HEK293 (cell line): ENCODE measurements around the gene FLNA.
A peak's percentile ranks its signal among the peaks of the same experiment; 100 is the strongest.

ENCODE experiments used
- CTCF ChIA-PET: fragments of 350-600 bp; formaldehyde crosslinking; extraction: SDS; loops from one replicate; lab custom pipeline; 2021; ENCODE audit warnings: antibody characterized with exemption; lab: Yijun Ruan, JAX
- POLR2A ChIA-PET: fragments of 300-600 bp; formaldehyde crosslinking; extraction: SDS; loops from one replicate; lab custom pipeline; 2020; ENCODE audit warnings: antibody characterized with exemption, inconsistent platforms; lab: Yijun Ruan, JAX
- H3K27ac ChIP-seq: fragments of 200-500 bp; sonication (Bioruptor generic); 2 replicates; pipeline ENCODE4 v1.5.1; 2014; ENCODE audit warnings: low read depth, low read length, control low read depth, inconsistent platforms; ENCODE audit errors: extremely low read depth
- H3K36me3 ChIP-seq, 2 experiments: fragments of 200-500 bp in 1 of 2; sonication (Bioruptor generic) in 1 of 2; 1 replicate in 1 of 2; 2 replicates in 1 of 2; pipeline ENCODE4 v1.5.1; 2014 to 2017; ENCODE audit warnings: inconsistent platforms in 2 of 2, low read length in 2 of 2; ENCODE audit not compliant: control insufficient read depth in 2 of 2, insufficient read depth in 1 of 2
- H3K4me1 ChIP-seq: fragments of 200-500 bp; sonication (Bioruptor generic); 2 replicates; pipeline ENCODE4 v1.5.1; 2014; ENCODE audit warnings: mild to moderate bottlenecking, low read length, inconsistent platforms; ENCODE audit not compliant: control insufficient read depth, insufficient read depth
- H3K4me3 ChIP-seq: 2 replicates; pipeline ENCODE4 v1.5.1; 2011; ENCODE audit warnings: low read depth, mild to moderate bottlenecking, control low read depth, low read length, moderate library complexity
- H3K9me3 ChIP-seq: fragments of 200-500 bp; sonication (Bioruptor generic); 2 replicates; pipeline ENCODE4 v1.5.1; 2014; ENCODE audit warnings: low read depth, low read length, inconsistent platforms; ENCODE audit not compliant: control insufficient read depth, insufficient read depth
- GLIS1 ChIP-seq: fragments of 450-650 bp; formaldehyde crosslinking; IDR thresholded peaks from 2 replicates; pipeline ENCODE4 v1.5.1; 2016; ENCODE audit warnings: missing biosample characterization, missing genetic modification characterization
- KLF1 ChIP-seq: fragments of 450-650 bp; formaldehyde crosslinking; IDR thresholded peaks from 2 replicates; pipeline ENCODE4 v1.5.1; 2016; ENCODE audit warnings: missing biosample characterization, missing genetic modification characterization
- KLF10 ChIP-seq: fragments of 450-650 bp; IDR thresholded peaks from 2 replicates; pipeline ENCODE4 v1.5.1; 2018; ENCODE audit warnings: missing biosample characterization, mild to moderate bottlenecking, missing genetic modification characterization
- KLF16 ChIP-seq: fragments of 450-650 bp; formaldehyde crosslinking; IDR thresholded peaks from 2 replicates; pipeline ENCODE4 v1.5.1; 2017; ENCODE audit warnings: missing biosample characterization, missing genetic modification characterization
- REPIN1 ChIP-seq: fragments of 450-650 bp; formaldehyde crosslinking; IDR thresholded peaks from 2 replicates; pipeline ENCODE4 v1.5.1; 2017; ENCODE audit warnings: missing biosample characterization, missing genetic modification characterization, low read depth
- SCRT2 ChIP-seq: fragments of 450-650 bp; formaldehyde crosslinking; IDR thresholded peaks from 2 replicates; pipeline ENCODE4 v1.5.1; 2016; ENCODE audit warnings: missing biosample characterization, missing genetic modification characterization
- ZBTB20 ChIP-seq: fragments of 450-650 bp; formaldehyde crosslinking; IDR thresholded peaks from 2 replicates; pipeline ENCODE4 v1.5.1; 2016; ENCODE audit warnings: missing biosample characterization, missing genetic modification characterization
- ZBTB8A ChIP-seq: fragments of 450-650 bp; formaldehyde crosslinking; IDR thresholded peaks from 2 replicates; pipeline ENCODE4 v1.5.1; 2016; ENCODE audit warnings: missing biosample characterization, missing genetic modification characterization
- ZFHX2 ChIP-seq: fragments of 450-650 bp; formaldehyde crosslinking; conservative IDR thresholded peaks from 2 replicates; pipeline ENCODE4 v1.5.1; 2016; ENCODE audit warnings: missing biosample characterization, missing genetic modification characterization
- ZSCAN23 ChIP-seq: fragments of 450-650 bp; formaldehyde crosslinking; IDR thresholded peaks from 2 replicates; pipeline ENCODE4 v1.5.1; 2016; ENCODE audit warnings: missing biosample characterization, missing genetic modification characterization
- ZXDB ChIP-seq: fragments of 450-650 bp; formaldehyde crosslinking; IDR thresholded peaks from 2 replicates; pipeline ENCODE4 v1.5.1; 2016; ENCODE audit warnings: missing biosample characterization, missing genetic modification characterization
- TF ChIP-seq, protein P1 (sequence below): fragments of 450-650 bp; formaldehyde crosslinking; IDR thresholded peaks from 2 replicates; pipeline ENCODE4 v1.5.1; 2016; ENCODE audit warnings: missing biosample characterization, missing genetic modification characterization
- TF ChIP-seq, protein P2 (sequence below): fragments of 450-650 bp; formaldehyde crosslinking; IDR thresholded peaks from 2 replicates; pipeline ENCODE4 v1.5.1; 2016; ENCODE audit warnings: missing biosample characterization, missing genetic modification characterization
- TF ChIP-seq, protein P3 (sequence below): fragments of 450-650 bp; formaldehyde crosslinking; IDR thresholded peaks from 2 replicates; pipeline ENCODE4 v1.5.1; 2016; ENCODE audit warnings: missing biosample characterization, missing genetic modification characterization
- TF ChIP-seq, protein P4 (sequence below): fragments of 450-650 bp; formaldehyde crosslinking; IDR thresholded peaks from 2 replicates; pipeline ENCODE4 v1.5.1; 2016; ENCODE audit warnings: missing biosample characterization, missing genetic modification characterization
- TF ChIP-seq, protein P5 (sequence below): fragments of 450-650 bp; formaldehyde crosslinking; IDR thresholded peaks from 2 replicates; pipeline ENCODE4 v1.5.1; 2017; ENCODE audit warnings: missing biosample characterization, missing genetic modification characterization
- TF ChIP-seq, protein P6 (sequence below): fragments of 450-650 bp; formaldehyde crosslinking; IDR thresholded peaks from 2 replicates; pipeline ENCODE4 v1.5.1; 2016; ENCODE audit warnings: missing biosample characterization, missing genetic modification characterization
- TF ChIP-seq, protein P7 (sequence below): fragments of 450-650 bp; formaldehyde crosslinking; optimal IDR thresholded peaks from 2 replicates; pipeline ENCODE3; 2016; ENCODE audit warnings: missing biosample characterization, mild to moderate bottlenecking, missing genetic modification characterization

Gene FLNA, protein sequence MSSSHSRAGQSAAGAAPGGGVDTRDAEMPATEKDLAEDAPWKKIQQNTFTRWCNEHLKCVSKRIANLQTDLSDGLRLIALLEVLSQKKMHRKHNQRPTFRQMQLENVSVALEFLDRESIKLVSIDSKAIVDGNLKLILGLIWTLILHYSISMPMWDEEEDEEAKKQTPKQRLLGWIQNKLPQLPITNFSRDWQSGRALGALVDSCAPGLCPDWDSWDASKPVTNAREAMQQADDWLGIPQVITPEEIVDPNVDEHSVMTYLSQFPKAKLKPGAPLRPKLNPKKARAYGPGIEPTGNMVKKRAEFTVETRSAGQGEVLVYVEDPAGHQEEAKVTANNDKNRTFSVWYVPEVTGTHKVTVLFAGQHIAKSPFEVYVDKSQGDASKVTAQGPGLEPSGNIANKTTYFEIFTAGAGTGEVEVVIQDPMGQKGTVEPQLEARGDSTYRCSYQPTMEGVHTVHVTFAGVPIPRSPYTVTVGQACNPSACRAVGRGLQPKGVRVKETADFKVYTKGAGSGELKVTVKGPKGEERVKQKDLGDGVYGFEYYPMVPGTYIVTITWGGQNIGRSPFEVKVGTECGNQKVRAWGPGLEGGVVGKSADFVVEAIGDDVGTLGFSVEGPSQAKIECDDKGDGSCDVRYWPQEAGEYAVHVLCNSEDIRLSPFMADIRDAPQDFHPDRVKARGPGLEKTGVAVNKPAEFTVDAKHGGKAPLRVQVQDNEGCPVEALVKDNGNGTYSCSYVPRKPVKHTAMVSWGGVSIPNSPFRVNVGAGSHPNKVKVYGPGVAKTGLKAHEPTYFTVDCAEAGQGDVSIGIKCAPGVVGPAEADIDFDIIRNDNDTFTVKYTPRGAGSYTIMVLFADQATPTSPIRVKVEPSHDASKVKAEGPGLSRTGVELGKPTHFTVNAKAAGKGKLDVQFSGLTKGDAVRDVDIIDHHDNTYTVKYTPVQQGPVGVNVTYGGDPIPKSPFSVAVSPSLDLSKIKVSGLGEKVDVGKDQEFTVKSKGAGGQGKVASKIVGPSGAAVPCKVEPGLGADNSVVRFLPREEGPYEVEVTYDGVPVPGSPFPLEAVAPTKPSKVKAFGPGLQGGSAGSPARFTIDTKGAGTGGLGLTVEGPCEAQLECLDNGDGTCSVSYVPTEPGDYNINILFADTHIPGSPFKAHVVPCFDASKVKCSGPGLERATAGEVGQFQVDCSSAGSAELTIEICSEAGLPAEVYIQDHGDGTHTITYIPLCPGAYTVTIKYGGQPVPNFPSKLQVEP (N-terminal part only)

DNA sequence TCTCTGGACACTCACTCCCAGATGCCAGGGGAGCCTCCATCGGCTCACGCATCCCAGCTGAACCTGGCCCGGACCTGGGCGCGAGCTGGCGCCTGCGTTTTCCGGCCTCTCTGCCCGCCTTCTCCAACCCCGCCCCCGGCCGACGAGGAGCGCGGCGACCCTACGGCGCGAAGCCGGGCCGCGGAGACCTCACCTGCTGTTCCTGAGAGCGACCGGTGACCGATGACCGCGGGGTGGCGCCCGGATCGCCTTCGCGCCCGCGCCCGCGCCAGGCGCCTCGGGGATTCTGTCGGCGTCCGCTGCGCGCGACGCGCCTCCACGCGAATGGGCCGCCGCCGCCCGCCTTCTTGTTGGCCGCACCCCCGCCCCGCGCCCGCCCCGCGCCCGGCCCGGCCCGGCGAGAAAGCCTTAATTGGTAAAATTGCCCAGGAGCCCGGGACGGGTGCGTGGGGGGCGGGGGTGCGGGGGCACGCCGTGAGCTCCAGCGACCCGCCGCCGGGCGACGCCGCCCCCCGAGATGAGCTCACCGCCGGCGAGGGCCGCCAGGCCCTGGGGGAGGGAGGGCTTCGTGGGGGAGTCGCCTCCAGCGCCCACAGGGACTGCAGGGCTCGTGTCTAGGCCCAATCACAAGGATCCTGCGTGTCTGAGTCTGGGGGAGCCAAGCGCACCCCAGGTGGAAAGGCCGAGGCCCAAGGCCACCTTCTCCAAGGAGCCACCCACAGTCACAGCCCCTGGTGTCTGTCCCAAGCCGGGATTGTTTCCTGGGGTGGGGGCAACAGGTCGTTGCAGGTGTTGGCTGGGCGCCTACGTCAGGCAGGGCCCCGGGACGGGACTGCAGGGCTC is at the start of gene FLNA:
TSS of gene FLNA (minus strand) at position 322 of the 843 bp plus-strand sequence. CDS start 3,389 bp downstream, outside the sequence.
- Histone ChIP-seq H3K4me1 (peaks cover 15% of the 10 kb centered on the region), H3K9me3 (no peaks in the 10 kb centered on the region), H3K4me3 (peak within 1 kb of the TSS; percentile 42), H3K27ac (peak within 1 kb of the TSS; percentile 66), H3K36me3 (peaks cover 0 to 6% of the 10 kb centered on the region in 2 experiments; a peak in 1 of 3 replicates)
- ChIA-PET POLR2A (interaction anchor here (1.4 to 2.4 kb wide), 5 partner anchors 9 to 153 kb away, joined by 3 to 19 read pairs (median 8); partner anchors contain the start of genes RPL10 and SLC10A3), CTCF (interaction anchor here (0.9 to 3.8 kb wide), 9 partner anchors 8 to 361 kb away, joined by 3 to 29 read pairs (median 4); no protein-coding TSS in a partner anchor)
- TF ChIP-seq ZFHX2 (peak; percentile 87), REPIN1 (tag by site-specific recombination) (no peak), ZSCAN23 (no peak), KLF10 (peak; percentile 37; the same call in 1 of the 2 replicates), GLIS1 (tag by site-specific recombination) (peak; percentile 99), ZXDB (tag by site-specific recombination) (peak; percentile 33; the same call in 1 of the 2 replicates), KLF16 (tag by site-specific recombination) (no peak), SCRT2 (tag by site-specific recombination) (peak; percentile 100), ZBTB8A (tag by site-specific recombination) (peak; percentile 86), ZBTB20 (tag by site-specific recombination) (peak; percentile 99), KLF1 (peak; percentile 43)
- TF ChIP-seq, protein P1, sequence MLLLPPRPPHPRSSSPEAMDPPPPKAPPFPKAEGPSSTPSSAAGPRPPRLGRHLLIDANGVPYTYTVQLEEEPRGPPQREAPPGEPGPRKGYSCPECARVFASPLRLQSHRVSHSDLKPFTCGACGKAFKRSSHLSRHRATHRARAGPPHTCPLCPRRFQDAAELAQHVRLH (tag by site-specific recombination), result no peak
- TF ChIP-seq, protein P2, sequence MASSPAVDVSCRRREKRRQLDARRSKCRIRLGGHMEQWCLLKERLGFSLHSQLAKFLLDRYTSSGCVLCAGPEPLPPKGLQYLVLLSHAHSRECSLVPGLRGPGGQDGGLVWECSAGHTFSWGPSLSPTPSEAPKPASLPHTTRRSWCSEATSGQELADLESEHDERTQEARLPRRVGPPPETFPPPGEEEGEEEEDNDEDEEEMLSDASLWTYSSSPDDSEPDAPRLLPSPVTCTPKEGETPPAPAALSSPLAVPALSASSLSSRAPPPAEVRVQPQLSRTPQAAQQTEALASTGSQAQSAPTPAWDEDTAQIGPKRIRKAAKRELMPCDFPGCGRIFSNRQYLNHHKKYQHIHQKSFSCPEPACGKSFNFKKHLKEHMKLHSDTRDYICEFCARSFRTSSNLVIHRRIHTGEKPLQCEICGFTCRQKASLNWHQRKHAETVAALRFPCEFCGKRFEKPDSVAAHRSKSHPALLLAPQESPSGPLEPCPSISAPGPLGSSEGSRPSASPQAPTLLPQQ (tag by site-specific recombination), result 0 out of 2 replicates have a peak, but pooled peaks have one; percentile 7
- TF ChIP-seq, protein P3, sequence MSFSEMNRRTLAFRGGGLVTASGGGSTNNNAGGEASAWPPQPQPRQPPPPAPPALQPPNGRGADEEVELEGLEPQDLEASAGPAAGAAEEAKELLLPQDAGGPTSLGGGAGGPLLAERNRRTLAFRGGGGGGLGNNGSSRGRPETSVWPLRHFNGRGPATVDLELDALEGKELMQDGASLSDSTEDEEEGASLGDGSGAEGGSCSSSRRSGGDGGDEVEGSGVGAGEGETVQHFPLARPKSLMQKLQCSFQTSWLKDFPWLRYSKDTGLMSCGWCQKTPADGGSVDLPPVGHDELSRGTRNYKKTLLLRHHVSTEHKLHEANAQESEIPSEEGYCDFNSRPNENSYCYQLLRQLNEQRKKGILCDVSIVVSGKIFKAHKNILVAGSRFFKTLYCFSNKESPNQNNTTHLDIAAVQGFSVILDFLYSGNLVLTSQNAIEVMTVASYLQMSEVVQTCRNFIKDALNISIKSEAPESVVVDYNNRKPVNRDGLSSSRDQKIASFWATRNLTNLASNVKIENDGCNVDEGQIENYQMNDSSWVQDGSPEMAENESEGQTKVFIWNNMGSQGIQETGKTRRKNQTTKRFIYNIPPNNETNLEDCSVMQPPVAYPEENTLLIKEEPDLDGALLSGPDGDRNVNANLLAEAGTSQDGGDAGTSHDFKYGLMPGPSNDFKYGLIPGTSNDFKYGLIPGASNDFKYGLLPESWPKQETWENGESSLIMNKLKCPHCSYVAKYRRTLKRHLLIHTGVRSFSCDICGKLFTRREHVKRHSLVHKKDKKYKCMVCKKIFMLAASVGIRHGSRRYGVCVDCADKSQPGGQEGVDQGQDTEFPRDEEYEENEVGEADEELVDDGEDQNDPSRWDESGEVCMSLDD, result peak; percentile 16; the same call in 1 of the 2 replicates
- TF ChIP-seq, protein P4, sequence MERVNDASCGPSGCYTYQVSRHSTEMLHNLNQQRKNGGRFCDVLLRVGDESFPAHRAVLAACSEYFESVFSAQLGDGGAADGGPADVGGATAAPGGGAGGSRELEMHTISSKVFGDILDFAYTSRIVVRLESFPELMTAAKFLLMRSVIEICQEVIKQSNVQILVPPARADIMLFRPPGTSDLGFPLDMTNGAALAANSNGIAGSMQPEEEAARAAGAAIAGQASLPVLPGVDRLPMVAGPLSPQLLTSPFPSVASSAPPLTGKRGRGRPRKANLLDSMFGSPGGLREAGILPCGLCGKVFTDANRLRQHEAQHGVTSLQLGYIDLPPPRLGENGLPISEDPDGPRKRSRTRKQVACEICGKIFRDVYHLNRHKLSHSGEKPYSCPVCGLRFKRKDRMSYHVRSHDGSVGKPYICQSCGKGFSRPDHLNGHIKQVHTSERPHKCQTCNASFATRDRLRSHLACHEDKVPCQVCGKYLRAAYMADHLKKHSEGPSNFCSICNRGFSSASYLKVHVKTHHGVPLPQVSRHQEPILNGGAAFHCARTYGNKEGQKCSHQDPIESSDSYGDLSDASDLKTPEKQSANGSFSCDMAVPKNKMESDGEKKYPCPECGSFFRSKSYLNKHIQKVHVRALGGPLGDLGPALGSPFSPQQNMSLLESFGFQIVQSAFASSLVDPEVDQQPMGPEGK, result peak; percentile 81
- TF ChIP-seq, protein P5, sequence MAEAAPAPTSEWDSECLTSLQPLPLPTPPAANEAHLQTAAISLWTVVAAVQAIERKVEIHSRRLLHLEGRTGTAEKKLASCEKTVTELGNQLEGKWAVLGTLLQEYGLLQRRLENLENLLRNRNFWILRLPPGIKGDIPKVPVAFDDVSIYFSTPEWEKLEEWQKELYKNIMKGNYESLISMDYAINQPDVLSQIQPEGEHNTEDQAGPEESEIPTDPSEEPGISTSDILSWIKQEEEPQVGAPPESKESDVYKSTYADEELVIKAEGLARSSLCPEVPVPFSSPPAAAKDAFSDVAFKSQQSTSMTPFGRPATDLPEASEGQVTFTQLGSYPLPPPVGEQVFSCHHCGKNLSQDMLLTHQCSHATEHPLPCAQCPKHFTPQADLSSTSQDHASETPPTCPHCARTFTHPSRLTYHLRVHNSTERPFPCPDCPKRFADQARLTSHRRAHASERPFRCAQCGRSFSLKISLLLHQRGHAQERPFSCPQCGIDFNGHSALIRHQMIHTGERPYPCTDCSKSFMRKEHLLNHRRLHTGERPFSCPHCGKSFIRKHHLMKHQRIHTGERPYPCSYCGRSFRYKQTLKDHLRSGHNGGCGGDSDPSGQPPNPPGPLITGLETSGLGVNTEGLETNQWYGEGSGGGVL (tag by site-specific recombination), result peak; percentile 58; the same call in 1 of the 2 replicates
- TF ChIP-seq, protein P6, sequence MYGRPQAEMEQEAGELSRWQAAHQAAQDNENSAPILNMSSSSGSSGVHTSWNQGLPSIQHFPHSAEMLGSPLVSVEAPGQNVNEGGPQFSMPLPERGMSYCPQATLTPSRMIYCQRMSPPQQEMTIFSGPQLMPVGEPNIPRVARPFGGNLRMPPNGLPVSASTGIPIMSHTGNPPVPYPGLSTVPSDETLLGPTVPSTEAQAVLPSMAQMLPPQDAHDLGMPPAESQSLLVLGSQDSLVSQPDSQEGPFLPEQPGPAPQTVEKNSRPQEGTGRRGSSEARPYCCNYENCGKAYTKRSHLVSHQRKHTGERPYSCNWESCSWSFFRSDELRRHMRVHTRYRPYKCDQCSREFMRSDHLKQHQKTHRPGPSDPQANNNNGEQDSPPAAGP (tag by site-specific recombination), result peak; percentile 64; the same call in 1 of the 2 replicates
- TF ChIP-seq, protein P7, sequence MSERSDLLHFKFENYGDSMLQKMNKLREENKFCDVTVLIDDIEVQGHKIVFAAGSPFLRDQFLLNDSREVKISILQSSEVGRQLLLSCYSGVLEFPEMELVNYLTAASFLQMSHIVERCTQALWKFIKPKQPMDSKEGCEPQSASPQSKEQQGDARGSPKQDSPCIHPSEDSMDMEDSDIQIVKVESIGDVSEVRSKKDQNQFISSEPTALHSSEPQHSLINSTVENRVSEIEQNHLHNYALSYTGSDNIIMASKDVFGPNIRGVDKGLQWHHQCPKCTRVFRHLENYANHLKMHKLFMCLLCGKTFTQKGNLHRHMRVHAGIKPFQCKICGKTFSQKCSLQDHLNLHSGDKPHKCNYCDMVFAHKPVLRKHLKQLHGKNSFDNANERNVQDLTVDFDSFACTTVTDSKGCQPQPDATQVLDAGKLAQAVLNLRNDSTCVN (tag by site-specific recombination), result peak; percentile 76
